ENCODE results near the gene SORBS1. TPM values are rescaled to one million over a fixed set of nuclear protein-coding genes. Genes with fewer than 3 reads are reported as not detected.

The SORBS1 gene
- total RNA-seq, 4 donors from 2014 or later = 21.5 to 65.8 (median 30.1) TPM

- WGBS, 2 donors = 85 to 87% methylated on average over 7 of the region's 7 CpGs
- Histone ChIP-seq H3K27me3 (no peaks in the 10 kb centered on the region), H3K9me3 (no peaks in the 10 kb centered on the region), H3K4me3 (replicated peaks in 1 of 3) (no peak overlapping the region), H3K27ac (no peak overlapping the region), H3K4me1 (peaks cover 25% of the 10 kb centered on the region in 2 donors), H3K36me3 (no peaks in the 10 kb centered on the region)
- TF ChIP-seq CTCF (IDR thresholded peaks at IDR 0.05) = no peak
- TF ChIP-seq POLR2A (IDR thresholded peaks at IDR 0.05) = no peak
- intact Hi-C loops (cut with DNase I) = no loop called here
- DNase-seq = no peak
These were observed 156.7 kb downstream of the SORBS1 start for GRCh38 chr10:95404462-95404858.

- H3K27me3 ChIP-seq = no peaks in the 10 kb centered on the region
- H3K4me1 ChIP-seq = peaks cover 19 to 21% of the 10 kb centered on the region in 2 donors
- TF ChIP-seq POLR2A (IDR thresholded peaks at IDR 0.05) (no peak), CTCF (IDR thresholded peaks at IDR 0.05) (no peak)
- intact Hi-C loops (cut with DNase I) = no loop called here
- H3K9me3 ChIP-seq = no peaks in the 10 kb centered on the region
- 93 to 96% methylated on average over 8 of the region's 8 CpGs for WGBS, 2 donors
- no peak overlapping the region for H3K27ac ChIP-seq
- H3K4me3 ChIP-seq (replicated peaks in 1 of 3) = no peak overlapping the region
- DNase-seq = no peak
- H3K36me3 ChIP-seq = no peaks in the 10 kb centered on the region
These were observed 157.3 kb downstream of the SORBS1 start for GRCh38 chr10:95403700-95404461.

- WGBS, 2 donors = 72 to 80% methylated on average over 1 of the region's 1 CpG
- TF ChIP-seq CTCF (IDR thresholded peaks at IDR 0.05) (no peak), POLR2A (IDR thresholded peaks at IDR 0.05) (no peak)
- H3K27ac ChIP-seq = no peak overlapping the region
- no peaks in the 10 kb centered on the region for H3K9me3 ChIP-seq
- no peaks in the 10 kb centered on the region for H3K27me3 ChIP-seq
- no peaks in the 10 kb centered on the region for H3K36me3 ChIP-seq
- no peak for DNase-seq
- intact Hi-C loops (cut with DNase I) = no loop called here
- no peak overlapping the region for H3K4me3 ChIP-seq (replicated peaks in 1 of 3)
- H3K4me1 ChIP-seq = peaks cover under 1 to 4% of the 10 kb centered on the region in 2 donors
These were observed 159.3 kb downstream of the SORBS1 start for GRCh38 chr10:95401704-95402469.

- TF ChIP-seq CTCF (IDR thresholded peaks at IDR 0.05) (no peak), POLR2A (IDR thresholded peaks at IDR 0.05) (no peak)
- intact Hi-C loops (cut with DNase I) = no loop called here
- no peaks in the 10 kb centered on the region for H3K36me3 ChIP-seq
- H3K27ac ChIP-seq = no peak overlapping the region
- peaks cover 0 to 3% of the 10 kb centered on the region in 2 donors for H3K4me1 ChIP-seq
- no peaks in the 10 kb centered on the region for H3K27me3 ChIP-seq
- no peaks in the 10 kb centered on the region for H3K9me3 ChIP-seq
- no peak for DNase-seq
- 87 to 92% methylated on average over 2 of the region's 2 CpGs for WGBS, 2 donors
- H3K4me3 ChIP-seq (replicated peaks in 1 of 3) = no peak overlapping the region
These were observed 160.4 kb downstream of the SORBS1 start for GRCh38 chr10:95400787-95401186.

- intact Hi-C loops (cut with DNase I) = no loop called here
- H3K27me3 ChIP-seq = no peaks in the 10 kb centered on the region
- H3K4me3 ChIP-seq (replicated peaks in 1 of 3) = no peak overlapping the region
- H3K36me3 ChIP-seq = no peaks in the 10 kb centered on the region
- no peaks in the 10 kb centered on the region for H3K9me3 ChIP-seq
- no peak overlapping the region for H3K27ac ChIP-seq
- TF ChIP-seq CTCF (IDR thresholded peaks at IDR 0.05) (no peak), POLR2A (IDR thresholded peaks at IDR 0.05) (no peak)
- peaks cover 0 to 4% of the 10 kb centered on the region in 2 donors for H3K4me1 ChIP-seq
- WGBS, 2 donors = 87 to 89% methylated on average over 5 of the region's 5 CpGs
- no peak for DNase-seq
These were observed 162.0 kb downstream of the SORBS1 start for GRCh38 chr10:95399183-95399582.
